Measurements from ENCODE around the gene ALDH3A1. TPM values are rescaled to one million over a fixed set of nuclear protein-coding genes. Genes with fewer than 3 reads are reported as not detected.

ALDH3A1 gene
- total RNA-seq, 1 experiment from 2014 or later: 0.39 TPM

DNA sequence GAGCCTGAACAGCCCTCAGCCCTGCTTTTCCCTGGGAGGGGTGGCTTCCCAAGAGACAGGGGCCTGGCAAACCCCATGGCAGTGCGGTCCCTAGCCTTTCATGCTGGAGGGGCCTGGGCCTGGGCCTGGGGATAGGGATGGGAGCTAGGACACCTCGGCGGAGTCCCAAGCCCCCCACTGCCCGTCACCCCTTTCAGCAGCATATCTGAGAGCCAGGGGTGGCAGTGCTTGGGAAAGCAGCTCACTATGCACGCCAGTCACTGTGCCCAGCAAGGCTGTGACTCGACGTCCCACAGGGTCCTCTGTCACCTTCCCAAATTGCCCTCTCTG, 31.1 kb downstream of the ALDH3A1 start:
- H3K27me3 Mint-ChIP-seq (ENCODE audit: low read depth): no peaks in the 10 kb centered on the region
- no peaks in the 10 kb centered on the region for H3K23me2 ChIP-seq (ENCODE audit: insufficient read length, low read depth, low read length, poor library complexity, severe bottlenecking)
- no peak overlapping the region for H4K5ac ChIP-seq (ENCODE audit: insufficient read length, low read depth, low read length)
- H4K20me1 ChIP-seq (ENCODE audit: control insufficient read depth, insufficient read depth, insufficient read length): no peaks in the 10 kb centered on the region
- no peak overlapping the region for H3K23ac ChIP-seq (ENCODE audit: insufficient read length, low read depth, low read length)
- H3K27ac Mint-ChIP-seq: no peak overlapping the region
- H2BK120ac ChIP-seq (ENCODE audit: low read depth, low read length, poor library complexity, severe bottlenecking): no peak overlapping the region
- no peak overlapping the region for H2AK5ac ChIP-seq (ENCODE audit: insufficient read length, low read length)
- H2BK20ac ChIP-seq (ENCODE audit: low read depth, low read length, poor library complexity, severe bottlenecking): no peak overlapping the region
- no peak overlapping the region for H3K9ac ChIP-seq (ENCODE audit: extremely low read depth, insufficient read length, low read length)
- no peaks in the 10 kb centered on the region for H3K79me2 ChIP-seq (ENCODE audit: insufficient read depth, low read length)
- no peak overlapping the region for H2BK5ac ChIP-seq (ENCODE audit: insufficient read length, low read length)
- no peak overlapping the region for H3T11ph ChIP-seq (ENCODE audit: low read length)
- no peak overlapping the region for H3K27ac ChIP-seq (ENCODE audit: insufficient read length, low read depth, low read length)
- peaks cover 17 to 26% of the 10 kb centered on the region in 2 experiments for H3K4me1 Mint-ChIP-seq
- no peak for DNase-seq
- H2BK12ac ChIP-seq (ENCODE audit: insufficient read length, low read depth, low read length): no peak overlapping the region
- no peaks in the 10 kb centered on the region for H3K4me1 ChIP-seq (ENCODE audit: insufficient read depth, low read length)
- TF ChIP-seq, protein P1, sequence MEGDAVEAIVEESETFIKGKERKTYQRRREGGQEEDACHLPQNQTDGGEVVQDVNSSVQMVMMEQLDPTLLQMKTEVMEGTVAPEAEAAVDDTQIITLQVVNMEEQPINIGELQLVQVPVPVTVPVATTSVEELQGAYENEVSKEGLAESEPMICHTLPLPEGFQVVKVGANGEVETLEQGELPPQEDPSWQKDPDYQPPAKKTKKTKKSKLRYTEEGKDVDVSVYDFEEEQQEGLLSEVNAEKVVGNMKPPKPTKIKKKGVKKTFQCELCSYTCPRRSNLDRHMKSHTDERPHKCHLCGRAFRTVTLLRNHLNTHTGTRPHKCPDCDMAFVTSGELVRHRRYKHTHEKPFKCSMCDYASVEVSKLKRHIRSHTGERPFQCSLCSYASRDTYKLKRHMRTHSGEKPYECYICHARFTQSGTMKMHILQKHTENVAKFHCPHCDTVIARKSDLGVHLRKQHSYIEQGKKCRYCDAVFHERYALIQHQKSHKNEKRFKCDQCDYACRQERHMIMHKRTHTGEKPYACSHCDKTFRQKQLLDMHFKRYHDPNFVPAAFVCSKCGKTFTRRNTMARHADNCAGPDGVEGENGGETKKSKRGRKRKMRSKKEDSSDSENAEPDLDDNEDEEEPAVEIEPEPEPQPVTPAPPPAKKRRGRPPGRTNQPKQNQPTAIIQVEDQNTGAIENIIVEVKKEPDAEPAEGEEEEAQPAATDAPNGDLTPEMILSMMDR (conservative IDR thresholded peaks at IDR 0.05): no peak
- H3K9me3 Mint-ChIP-seq: no peaks in the 10 kb centered on the region
- no peak overlapping the region for H2BK15ac ChIP-seq (ENCODE audit: low read depth, low read length)
- no peak overlapping the region for H3K56ac ChIP-seq (ENCODE audit: insufficient read length, low read depth, low read length)
- no peaks in the 10 kb centered on the region for H3K9me3 ChIP-seq (ENCODE audit: control insufficient read depth, low read depth, low read length)
- H3K4ac ChIP-seq (ENCODE audit: low read depth, low read length): no peak overlapping the region
- H3K14ac ChIP-seq (ENCODE audit: insufficient read depth, low read length): no peak overlapping the region; the same call in 1 of the 2 replicates
- no peaks in the 10 kb centered on the region for H3K79me1 ChIP-seq (ENCODE audit: insufficient read depth, low read depth, low read length, poor library complexity, severe bottlenecking)
- no peak overlapping the region for H3K4me3 Mint-ChIP-seq
- no peak overlapping the region for H2AFZ ChIP-seq (ENCODE audit: low read length)
- no peak overlapping the region for H4K91ac ChIP-seq (ENCODE audit: insufficient read length, low read depth, low read length)
- no peak overlapping the region for H3K18ac ChIP-seq (ENCODE audit: insufficient read length, low read depth, low read length)
- no peaks in the 10 kb centered on the region for H3K27me3 ChIP-seq (ENCODE audit: insufficient read depth, low read length)
- no CpG with 5 or more reads among the region's 7 CpGs for WGBS (ENCODE audit: extremely low coverage, insufficient read length, low lambda C conversion rate)
- no peak overlapping the region for H3K4me2 ChIP-seq (ENCODE audit: insufficient read depth, insufficient read length, low read length)
- no peaks in the 10 kb centered on the region for H3K36me3 Mint-ChIP-seq (ENCODE audit: insufficient read depth in 1 of 3, low read depth in 3 of 3)
- H4K8ac ChIP-seq (replicated peaks; ENCODE audit: insufficient read length, low read depth, low read length): no peak overlapping the region
